Measurements from ENCODE around the gene HMCN2. TPM values are rescaled to one million over a fixed set of nuclear protein-coding genes. Genes with fewer than 3 reads are reported as not detected.

The HMCN2 gene
- total and polyA plus RNA-seq, 8 donors = 0.31 to 3.9 (median 0.68) TPM

GRCh38 chr9:130383350-130383715 lies 117.8 kb downstream of the HMCN2 start:
- intact Hi-C loops (cut with DNase I) = no loop called here
- TF ChIP-seq, protein P1, sequence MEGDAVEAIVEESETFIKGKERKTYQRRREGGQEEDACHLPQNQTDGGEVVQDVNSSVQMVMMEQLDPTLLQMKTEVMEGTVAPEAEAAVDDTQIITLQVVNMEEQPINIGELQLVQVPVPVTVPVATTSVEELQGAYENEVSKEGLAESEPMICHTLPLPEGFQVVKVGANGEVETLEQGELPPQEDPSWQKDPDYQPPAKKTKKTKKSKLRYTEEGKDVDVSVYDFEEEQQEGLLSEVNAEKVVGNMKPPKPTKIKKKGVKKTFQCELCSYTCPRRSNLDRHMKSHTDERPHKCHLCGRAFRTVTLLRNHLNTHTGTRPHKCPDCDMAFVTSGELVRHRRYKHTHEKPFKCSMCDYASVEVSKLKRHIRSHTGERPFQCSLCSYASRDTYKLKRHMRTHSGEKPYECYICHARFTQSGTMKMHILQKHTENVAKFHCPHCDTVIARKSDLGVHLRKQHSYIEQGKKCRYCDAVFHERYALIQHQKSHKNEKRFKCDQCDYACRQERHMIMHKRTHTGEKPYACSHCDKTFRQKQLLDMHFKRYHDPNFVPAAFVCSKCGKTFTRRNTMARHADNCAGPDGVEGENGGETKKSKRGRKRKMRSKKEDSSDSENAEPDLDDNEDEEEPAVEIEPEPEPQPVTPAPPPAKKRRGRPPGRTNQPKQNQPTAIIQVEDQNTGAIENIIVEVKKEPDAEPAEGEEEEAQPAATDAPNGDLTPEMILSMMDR (IDR thresholded peaks at IDR 0.05) = no peak
- H3K27ac ChIP-seq = no peak overlapping the region
- no peaks in the 10 kb centered on the region for H3K36me3 ChIP-seq
- ATAC-seq = no peak
- H3K4me1 ChIP-seq = no peaks in the 10 kb centered on the region
- H3K4me3 ChIP-seq = no peak overlapping the region
- no peaks in the 10 kb centered on the region for H3K27me3 ChIP-seq
- no peaks in the 10 kb centered on the region for H3K9me3 ChIP-seq
- no peak for DNase-seq

DNA sequence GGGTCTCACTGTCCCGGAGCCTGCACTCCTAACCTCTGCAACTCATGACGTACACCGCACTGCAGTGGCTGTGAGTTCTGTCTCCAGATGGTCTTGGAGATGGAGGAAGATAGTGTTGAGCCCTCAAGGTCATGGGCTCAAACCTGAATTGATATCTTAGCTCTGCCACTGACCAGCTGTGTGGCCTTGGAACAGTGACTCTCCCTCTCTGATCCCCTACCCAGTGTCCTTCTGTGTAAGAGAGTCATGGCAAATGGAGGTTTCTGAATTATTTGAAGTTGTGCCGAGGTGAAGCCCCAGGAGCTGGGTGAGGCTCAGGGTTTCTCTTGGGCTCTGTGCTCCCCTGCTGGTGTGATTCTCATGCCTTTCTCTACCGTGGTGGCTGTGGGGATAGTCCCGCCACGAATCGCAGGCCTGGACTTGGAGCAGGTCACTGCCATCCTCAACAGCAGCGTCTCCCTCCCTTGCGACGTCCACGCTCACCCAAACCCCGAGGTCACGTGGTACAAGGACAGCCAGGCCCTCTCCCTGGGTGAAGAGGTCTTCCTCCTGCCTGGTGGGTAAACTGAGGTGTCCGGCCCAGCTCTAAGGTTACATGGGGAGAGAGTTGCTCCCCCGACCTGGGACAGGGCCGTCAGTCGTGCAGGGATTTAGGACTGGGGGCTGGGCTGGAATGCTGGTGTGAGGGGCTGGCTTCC lies 118.6 kb downstream of the HMCN2 start:
- H3K4me3 ChIP-seq = no peak overlapping the region
- intact Hi-C loops (cut with DNase I) = no loop called here
- TF ChIP-seq, protein P1 (IDR thresholded peaks at IDR 0.05) = no peak
- DNase-seq = no peak
- ATAC-seq = no peak
- H3K9me3 ChIP-seq = no peaks in the 10 kb centered on the region
- no peaks in the 10 kb centered on the region for H3K27me3 ChIP-seq
- H3K36me3 ChIP-seq = no peaks in the 10 kb centered on the region
- H3K4me1 ChIP-seq = no peaks in the 10 kb centered on the region
- no peak overlapping the region for H3K27ac ChIP-seq

DNA sequence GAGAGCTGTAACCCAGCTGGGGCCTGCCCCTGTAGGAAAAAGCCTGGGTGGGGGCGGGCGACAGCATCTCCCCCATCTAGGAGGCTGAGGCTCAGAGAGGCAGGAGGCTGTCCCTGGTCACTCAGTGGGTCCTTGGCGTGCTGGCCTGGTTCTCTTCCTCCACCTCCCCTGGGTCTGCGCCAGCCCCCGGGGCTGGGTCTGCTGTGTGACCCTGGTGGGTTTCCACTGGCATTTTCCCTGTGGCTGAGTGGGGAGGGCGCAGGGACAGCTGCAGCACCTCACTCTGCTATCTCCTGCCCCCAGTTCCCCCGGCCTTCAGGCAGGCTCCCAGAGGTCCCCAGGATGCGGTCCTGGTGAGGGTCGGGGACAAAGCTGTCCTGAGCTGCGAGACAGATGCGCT lies 119.7 kb downstream of the HMCN2 start:
- TF ChIP-seq, protein P1 (IDR thresholded peaks at IDR 0.05) = no peak
- no peak for ATAC-seq
- Histone ChIP-seq H3K27me3 (no peaks in the 10 kb centered on the region), H3K9me3 (no peaks in the 10 kb centered on the region), H3K36me3 (no peaks in the 10 kb centered on the region), H3K4me3 (no peak overlapping the region), H3K4me1 (no peaks in the 10 kb centered on the region), H3K27ac (no peak overlapping the region)
- intact Hi-C loops (cut with DNase I) = no loop called here
- no peak for DNase-seq

DNA sequence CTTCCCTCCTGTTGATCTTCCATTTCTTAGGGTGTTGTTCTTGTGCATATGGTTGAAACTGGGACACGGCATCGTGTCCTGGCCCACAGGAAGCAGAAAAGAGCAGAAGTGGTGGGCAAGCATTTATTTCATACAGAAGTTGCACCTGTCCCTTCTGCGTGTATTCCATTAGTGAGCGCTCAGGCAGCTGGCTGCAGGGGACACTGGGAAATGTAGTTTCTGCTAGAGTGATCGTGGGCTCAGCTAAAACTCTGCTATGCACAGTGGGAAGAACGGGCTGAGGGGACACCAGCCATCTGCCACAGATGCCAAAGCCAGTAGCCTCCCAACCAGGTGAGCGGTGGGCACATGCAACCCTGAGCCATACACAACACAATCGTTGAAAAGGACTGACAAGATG lies 121.8 kb downstream of the HMCN2 start:
- DNase-seq = no peak
- no peaks in the 10 kb centered on the region for H3K4me1 ChIP-seq
- TF ChIP-seq, protein P1 (IDR thresholded peaks at IDR 0.05) = no peak
- intact Hi-C loops (cut with DNase I) = no loop called here
- no peak overlapping the region for H3K4me3 ChIP-seq
- H3K27ac ChIP-seq = no peak overlapping the region
- H3K36me3 ChIP-seq = no peaks in the 10 kb centered on the region
- H3K9me3 ChIP-seq = no peaks in the 10 kb centered on the region
- H3K27me3 ChIP-seq = no peaks in the 10 kb centered on the region
- no peak for ATAC-seq

DNA sequence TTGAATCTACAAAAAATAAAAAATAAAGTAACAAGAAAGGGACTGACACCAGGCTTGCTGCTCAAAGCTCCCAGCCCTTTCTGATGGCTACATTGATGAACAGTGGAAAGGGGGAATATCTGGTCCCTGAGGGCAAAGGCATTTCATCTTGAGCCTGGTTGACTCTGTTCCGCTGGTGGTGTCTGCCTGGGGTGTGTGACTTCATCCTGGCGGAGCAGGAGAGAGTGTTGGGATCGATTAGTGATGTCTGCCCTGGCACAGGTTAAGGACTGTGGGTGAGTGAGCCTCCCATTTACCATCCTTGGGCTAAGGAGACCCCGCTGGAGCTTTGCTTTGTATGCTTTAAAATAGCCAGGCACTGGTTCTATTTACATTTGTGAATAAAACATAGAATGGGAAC lies 122.3 kb downstream of the HMCN2 start:
- DNase-seq (no peak), ATAC-seq (no peak)
- Histone ChIP-seq H3K9me3 (no peaks in the 10 kb centered on the region), H3K4me1 (no peaks in the 10 kb centered on the region), H3K27ac (no peak overlapping the region), H3K4me3 (no peak overlapping the region), H3K36me3 (no peaks in the 10 kb centered on the region), H3K27me3 (no peaks in the 10 kb centered on the region)
- TF ChIP-seq, protein P1 (IDR thresholded peaks at IDR 0.05) = no peak
- intact Hi-C loops (cut with DNase I) = no loop called here

All from left lung (tissue), 10 donors.